OCI-M2 (cell line): ENCODE data around the gene C1orf146.
"Not testable (repeated sequence)": the region's sequence is repeated elsewhere in the genome, so short reads cannot be mapped to it uniquely, and the experiment has no call there.

Experiments used
- DNase-seq: peaks from one replicate; lab custom pipeline; 2025; ENCODE audit not compliant: unreplicated experiment; lab: John Stamatoyannopoulos, UW

The C1orf146 gene, protein sequence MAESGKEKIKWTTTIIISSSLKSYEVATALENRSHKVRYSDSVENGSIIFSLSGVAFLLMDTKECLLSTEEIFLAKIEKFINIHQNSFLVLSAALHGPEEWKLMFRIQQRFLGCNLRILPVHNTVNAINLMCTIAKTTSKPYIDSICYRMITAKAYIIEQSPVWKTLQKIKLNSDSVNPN

DNA sequence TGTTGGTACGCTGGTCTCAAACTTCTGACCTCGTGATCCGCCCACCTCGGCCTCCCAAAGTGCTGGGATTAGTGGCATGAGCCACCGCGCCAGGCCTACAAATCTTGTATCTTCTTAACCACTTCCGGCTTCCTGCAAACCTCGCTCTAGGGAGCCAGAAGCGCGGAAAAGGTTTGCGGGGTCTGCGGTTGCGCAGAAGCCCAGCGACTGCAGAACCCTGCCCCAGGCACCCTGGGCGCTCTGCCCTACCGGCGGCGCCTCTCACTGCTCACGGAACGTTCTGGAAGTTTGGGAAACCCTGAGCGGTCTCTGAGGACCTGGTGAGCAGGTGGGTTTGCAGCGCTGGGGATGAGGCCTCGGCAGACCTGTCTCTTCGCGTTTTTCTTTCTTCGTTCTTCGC, at the start of gene C1orf146:
TSS of gene C1orf146 (plus strand) at position 195 of the 400 bp plus-strand sequence. CDS start 13,506 bp downstream, outside the sequence.
- no peak for DNase-seq

DNA sequence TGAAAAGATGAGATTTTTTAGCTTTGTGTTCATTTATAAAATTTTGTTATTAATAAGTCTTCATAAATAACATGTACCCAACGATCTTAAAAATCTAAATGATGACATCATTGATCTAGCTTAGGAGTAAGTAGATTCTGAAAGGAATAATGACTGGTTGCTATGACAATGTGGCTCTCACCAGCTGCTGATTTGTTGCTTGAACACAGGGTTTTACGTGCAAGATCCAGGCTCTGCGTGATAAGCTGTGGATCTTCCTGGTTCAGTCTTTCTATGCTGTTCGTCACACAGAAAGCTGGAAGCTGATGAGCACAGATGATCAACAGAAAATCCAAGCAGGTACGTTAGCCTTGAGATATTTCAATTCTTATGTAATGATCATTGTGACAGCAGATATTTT, 49.1 kb upstream of the C1orf146 start:
- no peak for DNase-seq

DNA sequence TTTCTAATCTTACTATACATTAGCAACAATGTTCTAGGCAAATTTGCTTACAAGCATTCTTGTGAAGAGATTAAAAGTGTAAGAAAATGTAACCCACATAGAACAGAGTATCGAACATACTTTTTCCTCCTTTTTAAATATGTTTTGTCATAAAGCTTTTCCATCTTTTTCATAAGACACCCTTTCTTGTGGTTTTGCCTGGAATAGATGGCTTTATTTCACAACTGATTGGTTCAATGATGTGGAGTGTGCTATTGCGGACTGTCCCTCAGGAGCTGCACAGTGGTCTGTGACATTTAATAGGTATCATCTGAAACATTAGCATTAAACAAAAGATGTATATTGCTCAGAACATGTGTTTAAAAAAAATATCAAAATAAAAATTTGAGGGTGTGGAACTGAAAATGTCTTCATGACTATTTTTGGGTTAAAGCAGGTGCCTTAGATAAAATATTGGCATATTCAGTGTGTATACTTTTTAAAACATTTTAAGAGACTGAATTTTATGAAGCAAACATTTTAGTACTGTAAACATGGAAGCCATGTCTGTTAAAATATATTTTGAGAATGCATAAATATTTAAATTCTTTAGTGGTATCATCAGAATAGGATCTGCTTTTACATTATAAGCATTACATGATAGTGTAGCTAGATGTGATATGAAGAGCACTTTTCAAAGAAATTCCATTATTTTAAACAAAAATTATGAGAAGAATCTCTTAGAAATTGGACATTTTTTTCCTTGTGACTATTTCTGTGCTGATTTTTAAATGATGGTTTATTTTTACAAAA, 48.3 kb upstream of the C1orf146 start:
- no peak for DNase-seq

DNA sequence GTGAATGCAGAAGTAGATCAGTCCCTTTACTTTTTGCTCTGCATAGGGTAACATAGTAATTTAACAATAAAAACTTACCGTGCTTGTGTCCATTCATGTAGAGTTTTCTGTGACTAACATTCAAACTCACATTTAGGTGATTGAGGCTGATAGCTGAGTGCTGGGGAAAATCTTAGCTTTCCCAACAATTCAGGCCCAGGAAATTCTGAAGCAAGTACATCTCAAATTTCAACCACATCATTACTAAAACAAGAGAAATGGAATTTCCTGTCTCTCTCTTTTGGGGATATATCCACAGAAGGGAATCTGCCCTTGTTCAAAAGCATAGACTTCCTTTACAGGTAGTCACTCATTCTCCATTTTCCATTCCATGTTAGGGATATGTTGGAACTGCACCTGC, 33.1 kb upstream of the C1orf146 start:
- no peak for DNase-seq

DNA sequence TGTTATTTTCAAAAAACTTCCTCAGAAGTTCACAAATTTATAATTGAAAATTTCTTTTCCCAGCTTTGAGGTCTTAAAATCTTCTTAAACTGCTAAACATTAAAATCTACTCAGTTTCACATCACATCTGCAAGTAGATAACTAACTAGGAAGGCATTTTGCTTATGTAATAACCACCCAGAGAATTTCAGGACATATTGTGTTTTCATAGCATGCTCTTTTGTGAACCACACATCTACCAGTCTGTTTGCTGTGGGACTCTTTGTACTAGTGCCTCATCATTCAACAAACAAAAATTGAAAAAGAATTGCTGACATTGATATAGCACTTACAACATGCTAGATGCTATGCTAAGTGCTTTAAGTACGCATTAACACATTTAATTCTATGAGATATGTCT, 31.6 kb upstream of the C1orf146 start:
- DNase-seq, result no peak

DNA sequence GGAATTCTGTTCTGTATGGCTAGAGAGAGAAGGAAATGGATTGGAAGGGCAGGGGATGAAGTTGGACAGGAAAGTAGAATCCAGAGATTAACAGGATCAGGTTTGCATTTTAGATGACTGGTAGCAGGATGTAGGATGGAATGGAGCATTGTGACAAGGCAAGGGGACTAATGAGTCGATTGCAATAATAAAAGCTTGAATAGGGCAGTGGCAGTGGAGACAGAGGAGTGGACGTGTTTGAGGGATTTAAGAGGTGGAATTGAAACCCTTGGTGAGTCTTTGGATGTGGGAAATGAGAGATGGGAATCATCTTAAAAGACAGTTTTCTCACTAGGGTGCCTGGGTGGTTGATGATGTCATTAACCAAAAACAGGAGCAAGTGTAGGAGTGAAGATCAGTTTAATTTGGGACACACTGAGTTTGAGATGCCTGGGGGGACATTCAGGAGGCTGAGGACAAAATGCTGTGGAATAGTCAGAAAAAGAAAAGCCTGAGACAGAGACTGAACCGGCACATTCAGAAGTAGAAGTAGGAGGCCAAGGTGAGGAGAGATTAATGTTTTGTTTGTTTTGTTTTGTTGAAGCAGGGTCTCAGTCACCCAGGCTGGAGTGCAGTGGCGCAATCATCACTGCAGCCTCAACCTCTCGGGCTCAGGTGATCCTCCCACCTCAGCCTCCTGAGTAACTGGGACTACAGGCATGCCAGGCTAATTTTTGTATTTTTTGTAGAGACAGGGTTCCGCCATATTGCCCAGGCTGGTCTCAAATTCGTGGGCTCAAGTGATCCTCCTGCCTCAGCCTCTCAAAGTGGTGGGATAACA, 29.1 kb upstream of the C1orf146 start:
- no peak for DNase-seq

DNA sequence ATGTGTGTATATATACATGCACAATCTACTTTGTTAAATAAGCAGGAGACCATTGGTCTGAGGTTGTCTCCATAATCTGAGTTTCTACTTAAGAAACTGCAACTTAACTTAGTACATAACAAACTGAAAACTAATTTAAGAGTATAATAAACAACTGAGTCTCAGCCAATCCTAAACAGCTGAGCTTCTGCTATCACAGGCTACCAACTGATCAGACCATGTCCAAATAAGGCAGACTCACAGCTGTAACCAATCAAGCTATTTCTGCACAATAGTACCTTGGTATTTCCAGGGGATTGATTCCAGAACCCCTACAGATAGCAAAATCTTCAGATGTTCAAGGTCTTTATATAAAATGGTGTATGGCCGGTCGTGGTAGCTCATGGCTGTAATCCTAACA, 26.0 kb upstream of the C1orf146 start:
- no peak for DNase-seq

DNA sequence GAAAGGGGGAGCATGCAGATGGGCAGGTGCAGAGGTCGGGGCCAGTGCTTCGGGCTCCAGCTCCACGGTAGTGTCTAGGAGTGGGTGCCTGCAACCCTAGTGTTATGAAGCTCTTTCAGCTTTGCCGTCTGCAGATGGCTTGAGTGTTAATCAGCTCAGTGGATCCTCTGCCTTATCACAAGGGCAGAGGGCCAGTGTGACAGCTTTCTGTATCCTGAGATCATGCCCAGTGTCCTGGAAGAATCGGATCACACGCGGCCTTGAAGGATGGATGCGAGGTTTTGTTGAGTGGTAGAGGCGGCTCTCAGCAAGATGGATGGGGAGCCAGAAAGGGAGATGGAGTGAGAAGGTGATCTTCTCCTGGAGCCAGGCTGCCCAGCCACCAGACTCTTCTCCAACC, 25.5 kb upstream of the C1orf146 start:
- DNase-seq, result no peak

DNA sequence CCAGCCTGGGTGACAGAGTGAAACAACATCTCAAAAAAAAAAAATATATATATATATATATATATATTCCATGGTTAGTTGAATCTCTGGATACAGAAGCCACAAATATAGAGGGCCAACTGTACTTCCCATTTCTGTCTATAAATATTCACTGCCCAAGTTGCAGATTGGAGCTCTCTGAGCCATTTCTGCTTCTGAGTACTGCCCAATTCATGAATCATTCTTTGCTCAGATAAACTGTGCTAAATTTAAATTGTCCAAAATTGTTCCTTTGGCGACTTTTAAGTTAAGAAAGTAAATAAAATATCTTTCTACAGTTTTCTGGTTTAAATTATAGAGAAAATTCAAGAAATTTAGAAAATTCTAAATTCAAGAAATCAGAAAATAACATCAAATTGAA, 23.2 kb upstream of the C1orf146 start:
- no peak for DNase-seq

DNA sequence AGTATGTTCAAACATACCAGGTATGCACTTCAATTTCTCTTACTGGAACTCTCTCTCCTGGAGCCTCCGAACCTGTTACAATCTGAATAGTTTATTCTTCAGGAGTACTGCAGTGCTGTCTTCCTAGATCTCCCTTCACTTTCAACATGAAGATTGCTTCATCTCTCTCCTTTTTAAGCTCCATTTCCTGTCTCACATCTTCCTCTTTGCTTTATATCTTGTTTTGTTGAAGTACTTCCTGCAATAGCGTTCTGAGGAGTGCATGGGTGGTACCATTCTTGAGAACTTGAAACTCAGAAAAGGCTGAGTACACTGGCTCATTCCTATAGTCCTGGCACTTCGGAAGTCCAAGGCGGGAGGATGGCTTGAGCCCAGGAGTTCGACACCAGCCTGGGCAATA, 15.7 kb upstream of the C1orf146 start:
- no peak for DNase-seq

DNA sequence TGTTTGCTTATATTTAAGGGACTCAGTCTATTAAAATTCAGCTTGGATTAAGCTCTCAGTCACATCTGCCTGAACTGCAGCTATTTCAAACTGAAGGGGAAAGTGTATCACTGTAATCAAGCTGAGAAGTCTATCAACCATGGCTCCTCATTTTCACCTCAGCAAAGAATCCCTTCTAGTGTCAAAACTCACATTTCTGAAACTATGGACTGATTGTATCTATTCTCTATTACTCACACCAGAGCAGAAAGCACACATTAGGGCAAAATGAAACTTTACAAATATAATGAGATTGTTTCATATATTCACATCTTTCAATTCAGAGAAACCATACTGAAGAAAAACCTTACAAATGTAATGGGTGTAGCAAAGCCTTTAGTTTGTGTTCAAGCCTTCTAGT, 14.6 kb upstream of the C1orf146 start:
- no peak for DNase-seq

DNA sequence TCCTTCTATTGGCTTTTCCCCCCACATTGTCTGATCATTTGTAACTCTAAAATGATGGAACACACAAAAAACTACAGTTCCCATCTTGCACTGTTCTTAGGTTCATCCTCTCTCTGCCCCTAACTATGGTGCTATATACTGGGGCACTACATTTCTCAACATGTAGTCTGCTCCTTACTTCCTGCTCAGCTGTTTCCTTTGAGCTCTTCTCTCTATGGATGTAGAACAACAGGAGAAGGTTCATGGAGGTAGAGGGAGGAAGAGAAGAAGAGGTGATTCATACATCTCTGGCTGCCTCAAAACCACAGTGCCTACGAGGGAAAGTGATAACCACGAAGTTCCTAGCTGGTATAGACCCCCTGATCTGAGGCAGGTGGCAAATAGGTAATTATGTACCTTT, 7.0 kb upstream of the C1orf146 start:
- DNase-seq, result no peak

DNA sequence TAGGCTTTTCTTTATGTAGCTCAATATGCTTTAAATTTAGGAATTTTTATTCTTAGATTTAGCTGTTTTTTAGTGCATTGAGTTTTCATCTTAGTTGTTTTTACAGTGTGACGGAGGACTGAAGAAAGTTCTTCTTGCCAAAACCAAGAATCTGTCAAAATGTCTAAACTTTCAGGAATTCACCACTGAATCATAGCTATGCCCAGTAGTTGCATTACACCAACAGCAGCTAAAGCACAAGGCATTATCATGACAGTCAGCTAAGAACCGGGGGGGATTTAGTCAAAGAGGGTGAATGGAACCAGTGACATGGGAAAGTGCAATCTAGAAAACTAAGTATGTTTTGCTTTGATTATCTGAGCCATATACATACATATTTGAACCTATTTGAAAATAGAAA, 6.5 kb upstream of the C1orf146 start:
- DNase-seq, result no peak

DNA sequence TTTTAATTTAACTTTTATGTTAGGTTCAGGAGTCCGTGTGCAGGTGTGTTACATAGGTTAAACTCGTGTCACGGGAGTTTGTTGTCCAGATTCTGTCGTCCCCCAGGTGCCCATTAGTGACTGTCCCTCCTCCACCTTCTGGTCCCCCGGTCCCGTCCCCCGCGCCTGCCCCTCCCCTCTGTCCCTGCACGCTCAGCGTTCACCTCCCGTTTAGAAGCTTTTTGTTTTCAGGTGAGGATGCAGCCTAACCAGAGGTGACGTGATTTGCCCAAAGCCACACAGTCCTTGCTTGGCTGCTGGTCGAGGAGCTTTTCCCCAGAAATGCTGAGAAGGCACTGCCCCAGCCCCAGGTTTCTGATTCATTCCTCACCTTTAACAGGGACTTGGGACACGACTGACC, 844 bp downstream of the C1orf146 start:
- DNase-seq, result no peak

DNA sequence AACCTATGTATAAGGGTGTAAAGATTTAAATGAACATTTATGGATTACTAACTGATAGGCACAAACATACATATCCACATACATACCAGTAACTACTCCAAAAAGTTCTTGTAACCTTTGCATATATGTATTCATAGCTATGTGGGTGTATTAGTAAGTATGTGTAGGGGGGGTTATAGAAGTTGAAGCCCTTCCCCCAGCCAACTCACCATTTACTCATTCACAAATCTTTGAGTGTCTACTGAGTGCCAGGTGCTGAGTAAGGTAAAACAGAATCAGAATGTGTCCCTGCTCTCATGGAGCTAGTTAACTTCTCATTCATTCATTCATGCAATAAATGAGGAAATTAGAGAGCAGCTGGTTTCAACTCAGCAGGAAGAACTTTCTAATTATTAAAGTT, 1.3 kb downstream of the C1orf146 start:
- no peak for DNase-seq

DNA sequence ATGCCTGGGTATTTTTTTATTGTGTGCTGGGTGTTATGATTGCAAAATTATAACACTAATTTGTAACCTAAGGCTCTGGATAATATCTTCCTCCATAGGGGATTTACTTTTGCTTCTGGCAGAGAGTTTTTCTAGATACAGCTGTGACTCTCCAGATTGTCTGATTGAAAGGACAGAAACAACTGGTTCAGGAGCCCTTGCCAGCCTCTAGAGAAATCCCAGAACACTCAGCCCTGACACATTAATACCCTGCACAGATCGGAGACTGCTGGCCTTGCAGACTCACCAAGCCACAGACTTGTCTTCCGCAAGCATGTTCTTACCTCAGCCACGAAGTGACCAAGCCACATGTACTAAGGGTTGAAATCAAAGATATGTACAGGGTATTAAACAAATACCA, 10.7 kb downstream of the C1orf146 start:
- DNase-seq, result no peak

DNA sequence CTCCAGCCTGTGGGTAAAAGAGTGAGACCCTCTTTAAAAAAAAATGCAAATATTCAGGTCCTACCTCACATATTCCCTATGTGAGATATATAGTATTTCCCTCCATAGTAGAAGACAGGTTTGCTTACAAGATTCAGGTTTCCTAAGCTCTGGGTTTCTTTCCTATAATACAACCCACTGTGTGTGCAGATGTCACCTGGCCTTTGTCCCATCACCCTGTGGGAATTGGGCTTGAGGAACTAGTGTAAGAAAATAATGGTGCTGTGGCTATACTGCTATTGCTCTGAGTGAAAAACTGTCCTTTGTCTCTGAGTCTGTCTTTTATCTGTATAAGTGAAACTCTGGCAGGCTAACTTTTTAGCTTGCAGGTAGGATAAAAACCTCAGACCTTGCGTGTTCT, 13.0 kb downstream of the C1orf146 start:
- no peak for DNase-seq

DNA sequence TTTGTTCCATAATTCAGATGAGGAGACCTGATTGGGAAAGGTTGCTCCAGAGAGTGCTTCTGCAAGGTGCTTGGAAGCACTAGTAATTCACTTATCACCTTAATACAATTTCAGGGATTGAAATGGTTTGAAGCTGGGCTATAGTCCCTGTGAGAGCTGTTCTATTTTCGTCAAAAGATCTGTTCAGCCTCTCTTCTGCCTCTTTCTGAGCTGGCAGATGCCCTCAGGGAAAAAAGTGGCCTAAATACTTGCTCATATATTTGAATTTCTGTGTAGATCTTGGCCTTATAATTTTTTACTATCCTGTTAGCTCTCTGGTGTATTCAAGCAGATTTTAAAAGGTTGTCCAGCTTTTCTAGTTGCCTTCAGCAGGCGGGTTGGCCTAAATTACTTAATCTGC, 22.3 kb downstream of the C1orf146 start:
- no peak for DNase-seq

DNA sequence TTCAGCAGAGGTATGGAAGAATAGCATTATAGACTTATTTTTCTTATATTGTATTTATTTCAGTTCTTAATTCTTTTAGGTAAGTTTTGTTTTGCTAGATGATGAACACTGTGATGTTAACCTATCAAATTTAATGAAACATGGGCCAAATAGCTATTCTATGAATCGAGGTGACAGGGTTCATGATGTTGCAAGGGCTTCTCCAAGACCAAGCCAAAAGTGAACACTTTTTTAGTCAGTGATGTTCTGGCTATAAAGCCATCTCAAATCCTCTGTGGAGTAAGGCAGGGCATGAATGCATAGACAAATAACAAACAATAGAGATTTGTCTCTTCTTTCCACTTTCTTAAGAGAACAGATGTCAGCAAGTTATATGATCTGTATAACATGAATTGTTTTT, 26.7 kb downstream of the C1orf146 start:
- no peak for DNase-seq

DNA sequence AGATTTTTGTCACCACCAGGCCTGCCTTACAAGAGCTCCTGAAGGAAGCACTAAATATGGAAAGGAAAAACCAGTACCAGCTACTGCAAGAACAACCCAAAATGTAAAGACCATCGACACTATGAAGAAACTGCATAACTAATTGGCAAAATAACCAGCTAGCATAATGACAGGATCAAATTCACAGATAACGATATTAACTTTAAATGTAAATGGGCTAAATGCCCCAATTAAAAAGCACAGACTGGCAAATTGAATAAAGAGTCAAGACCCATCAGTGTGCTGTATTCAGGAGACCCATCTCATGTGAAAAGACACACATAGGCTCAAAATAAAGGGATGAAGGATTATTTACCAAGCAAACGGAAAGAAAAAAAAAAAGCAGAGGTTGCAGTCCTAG, 37.0 kb downstream of the C1orf146 start:
- not testable (repeated sequence) for DNase-seq

DNA sequence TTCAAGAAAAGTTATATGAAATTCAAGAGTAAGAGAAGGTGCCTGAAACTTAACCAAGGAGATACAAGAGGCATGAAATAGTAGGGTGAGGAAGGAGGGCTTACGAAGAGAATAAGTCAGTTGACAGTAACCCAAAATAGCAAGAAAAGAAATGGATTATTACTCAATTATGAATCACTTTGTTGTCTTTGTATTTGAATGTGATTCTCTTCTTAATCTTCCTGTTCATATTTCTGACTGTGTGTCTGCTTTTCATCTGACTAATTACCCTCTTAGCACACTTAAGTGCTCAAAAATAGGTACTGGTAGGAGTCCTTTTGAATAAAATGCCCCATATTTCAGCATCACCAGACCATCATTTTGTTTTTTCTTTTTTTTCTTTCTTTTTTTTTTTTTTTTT, 41.6 kb downstream of the C1orf146 start:
- DNase-seq, result no peak

DNA sequence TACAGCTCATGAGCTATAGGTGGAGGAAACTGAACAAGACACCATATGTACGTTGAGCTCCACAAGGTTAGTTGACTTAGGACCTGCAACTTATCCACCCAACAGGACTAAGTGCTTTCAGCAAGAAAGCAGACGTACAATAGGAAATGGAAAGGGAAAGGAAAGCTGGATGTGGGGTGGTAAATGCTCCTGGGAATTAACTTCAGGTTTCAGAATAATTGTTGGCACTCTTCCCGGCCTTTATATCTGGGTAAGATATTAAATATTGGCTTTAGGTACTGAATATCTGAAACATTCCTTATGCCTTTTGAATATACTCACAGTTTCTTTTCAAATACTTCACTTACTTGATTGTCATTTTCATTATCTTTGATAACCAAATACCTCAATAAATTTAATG, 44.8 kb downstream of the C1orf146 start:
- DNase-seq, result no peak
